Measurements from ENCODE around the gene OR2AT4.

The OR2AT4 gene

DNA sequence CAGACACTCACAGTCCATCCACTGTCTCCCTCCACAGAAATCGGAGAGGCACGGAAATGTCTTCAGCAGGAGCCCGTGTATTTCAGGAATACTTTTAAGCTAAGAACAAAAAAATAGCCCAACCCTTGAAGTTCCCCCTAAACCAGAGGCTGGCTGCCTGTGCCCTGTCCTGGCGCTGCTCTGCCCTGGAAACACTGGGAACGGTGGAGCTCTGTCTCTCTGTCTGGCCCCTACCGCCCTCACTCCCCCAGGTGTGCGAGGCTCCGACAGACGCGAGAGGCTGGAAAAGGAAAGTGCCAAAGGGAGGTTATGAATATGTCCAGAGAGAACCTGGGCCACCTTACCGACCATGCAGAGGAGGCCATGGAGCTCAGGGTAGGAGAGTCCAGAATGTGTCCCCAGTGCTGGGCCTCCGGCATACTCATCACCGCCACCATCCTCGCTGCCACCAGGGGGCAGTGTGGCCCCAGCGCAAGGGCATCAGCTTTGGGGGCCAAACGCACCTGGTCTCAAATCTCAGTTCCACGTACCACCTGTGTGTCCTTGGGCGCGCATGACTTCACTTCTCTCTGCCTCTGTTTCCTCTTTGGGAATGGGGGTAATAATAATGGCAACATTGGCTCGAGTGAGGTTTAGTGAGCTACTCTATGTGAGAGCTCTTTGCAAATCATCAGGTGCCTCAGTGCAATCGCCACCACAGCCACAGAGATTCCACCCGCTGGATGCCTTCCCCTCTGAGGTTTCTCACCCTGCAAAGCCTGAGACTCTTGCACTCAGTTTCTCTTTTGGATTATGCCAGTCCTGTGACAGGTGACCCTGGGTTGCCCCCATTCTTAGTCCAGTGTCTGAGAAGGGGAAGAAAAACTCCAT, 43.8 kb upstream of the OR2AT4 start:
- TF ChIP-seq, protein P1, sequence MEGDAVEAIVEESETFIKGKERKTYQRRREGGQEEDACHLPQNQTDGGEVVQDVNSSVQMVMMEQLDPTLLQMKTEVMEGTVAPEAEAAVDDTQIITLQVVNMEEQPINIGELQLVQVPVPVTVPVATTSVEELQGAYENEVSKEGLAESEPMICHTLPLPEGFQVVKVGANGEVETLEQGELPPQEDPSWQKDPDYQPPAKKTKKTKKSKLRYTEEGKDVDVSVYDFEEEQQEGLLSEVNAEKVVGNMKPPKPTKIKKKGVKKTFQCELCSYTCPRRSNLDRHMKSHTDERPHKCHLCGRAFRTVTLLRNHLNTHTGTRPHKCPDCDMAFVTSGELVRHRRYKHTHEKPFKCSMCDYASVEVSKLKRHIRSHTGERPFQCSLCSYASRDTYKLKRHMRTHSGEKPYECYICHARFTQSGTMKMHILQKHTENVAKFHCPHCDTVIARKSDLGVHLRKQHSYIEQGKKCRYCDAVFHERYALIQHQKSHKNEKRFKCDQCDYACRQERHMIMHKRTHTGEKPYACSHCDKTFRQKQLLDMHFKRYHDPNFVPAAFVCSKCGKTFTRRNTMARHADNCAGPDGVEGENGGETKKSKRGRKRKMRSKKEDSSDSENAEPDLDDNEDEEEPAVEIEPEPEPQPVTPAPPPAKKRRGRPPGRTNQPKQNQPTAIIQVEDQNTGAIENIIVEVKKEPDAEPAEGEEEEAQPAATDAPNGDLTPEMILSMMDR (conservative IDR thresholded peaks at IDR 0.05) = peak; percentile 93
- no peak overlapping the region for H3K27ac ChIP-seq

DNA sequence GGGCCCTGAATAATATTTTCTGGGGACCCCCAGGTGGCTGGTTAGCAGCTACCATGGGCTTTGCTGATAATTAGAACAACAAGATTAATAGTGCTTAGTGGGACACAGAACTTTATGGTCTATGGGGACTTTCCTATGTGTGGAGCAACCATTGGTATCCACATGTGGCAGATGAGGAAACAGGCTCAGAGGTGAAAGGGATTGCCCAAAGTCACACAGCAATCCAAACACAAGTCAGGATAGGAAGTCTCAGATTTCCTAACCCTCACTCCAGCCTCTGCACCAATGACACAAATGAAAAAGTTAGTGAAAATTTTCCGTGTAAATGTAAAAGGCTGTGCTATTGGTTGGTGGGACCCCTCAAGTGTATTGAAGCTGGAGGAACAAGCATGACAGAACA, 39.0 kb upstream of the OR2AT4 start:
- TF ChIP-seq, protein P1 (conservative IDR thresholded peaks at IDR 0.05) = no peak
- H3K27ac ChIP-seq = no peak overlapping the region

DNA sequence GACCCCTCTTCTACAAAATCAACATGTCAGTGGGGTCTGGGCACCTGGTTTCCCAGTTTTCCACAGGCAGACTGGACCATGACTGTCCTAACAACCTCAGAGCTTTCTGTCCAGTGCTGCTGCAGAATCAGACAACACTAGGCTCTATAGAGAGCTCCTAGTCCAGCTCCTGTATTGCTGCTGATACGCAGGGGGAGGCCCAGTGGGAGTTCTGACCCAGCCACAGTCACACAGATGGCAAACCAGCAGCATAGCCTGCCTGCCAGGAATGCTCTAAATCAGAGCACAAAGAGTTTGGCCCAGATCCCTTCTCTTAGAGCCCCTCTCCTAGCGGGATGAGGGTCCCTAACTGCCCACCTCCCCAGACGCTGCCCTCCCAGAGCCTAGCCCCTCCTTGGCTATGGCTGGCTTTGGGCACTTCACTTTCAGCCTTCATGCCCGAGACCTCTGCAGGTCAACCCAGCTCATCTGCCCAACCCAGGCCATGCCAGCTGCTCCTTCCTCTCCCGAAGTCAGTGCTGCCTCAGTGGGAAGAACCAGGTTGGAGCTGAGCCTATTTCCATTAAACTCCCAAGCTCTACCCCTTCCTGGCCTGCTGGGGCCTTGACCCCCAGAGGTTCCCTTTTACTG, 38.5 kb upstream of the OR2AT4 start:
- no peak overlapping the region for H3K27ac ChIP-seq
- TF ChIP-seq, protein P1 (conservative IDR thresholded peaks at IDR 0.05) = no peak

DNA sequence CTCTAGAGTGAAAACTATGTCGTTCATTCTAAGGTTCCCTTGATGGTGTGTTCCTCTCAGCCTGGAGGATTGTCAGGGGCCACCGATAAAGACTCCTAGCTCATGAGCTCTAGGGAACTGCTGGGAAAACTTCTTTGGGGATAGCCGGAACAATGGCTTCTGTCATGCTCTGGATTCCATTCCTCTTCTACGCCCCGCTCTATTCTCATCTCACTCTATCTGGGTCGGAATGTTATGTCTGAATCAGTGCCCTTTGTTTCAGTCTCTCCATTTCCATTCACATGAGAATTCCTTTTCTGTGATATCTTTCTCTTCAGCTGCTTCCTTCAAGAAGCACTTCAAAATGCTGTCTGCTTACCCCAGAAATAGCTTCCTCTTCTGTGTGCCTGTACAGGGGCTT, 37.3 kb upstream of the OR2AT4 start:
- H3K27ac ChIP-seq = no peak overlapping the region
- TF ChIP-seq, protein P1 (conservative IDR thresholded peaks at IDR 0.05) = no peak

DNA sequence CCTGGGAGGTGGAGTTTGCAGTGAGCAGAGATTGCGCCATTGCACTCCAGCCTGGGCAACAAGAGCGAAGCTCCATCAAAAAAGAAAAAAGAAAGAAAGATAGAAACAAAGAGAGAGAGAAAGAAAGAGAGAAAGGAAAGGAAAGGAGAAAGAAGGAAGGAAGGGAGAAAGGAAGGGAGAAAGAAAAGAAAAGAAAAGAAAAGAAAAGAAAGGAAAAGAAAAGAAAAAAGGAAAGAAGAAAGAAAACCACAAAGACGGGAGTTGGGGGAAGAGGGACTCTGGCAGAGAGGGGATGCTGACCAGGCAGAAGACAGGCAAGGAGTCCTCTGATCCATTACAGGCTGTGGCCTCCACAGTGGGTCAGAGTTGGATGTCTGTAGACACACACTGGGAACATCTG, 35.4 kb upstream of the OR2AT4 start:
- TF ChIP-seq, protein P1 (conservative IDR thresholded peaks at IDR 0.05) = no peak
- H3K27ac ChIP-seq = no peak overlapping the region

DNA sequence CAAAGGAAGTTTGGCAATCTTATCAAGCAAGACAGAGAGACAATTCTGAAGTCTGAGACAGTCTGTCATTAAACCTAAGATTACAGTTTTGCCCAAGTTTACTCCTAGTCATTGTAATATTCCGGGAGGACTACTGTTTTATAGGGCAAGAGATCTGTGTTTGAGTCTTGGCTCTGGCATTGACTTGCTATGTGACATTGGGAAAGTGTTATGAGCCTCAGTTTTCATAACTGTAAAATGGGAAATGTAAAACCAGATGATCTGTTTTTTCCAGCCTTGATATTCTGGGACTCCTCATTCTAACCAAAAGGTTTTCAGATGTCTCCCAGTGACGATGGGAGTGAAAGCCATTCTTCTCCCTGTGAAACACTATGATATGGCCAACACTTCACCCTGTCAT, 29.9 kb upstream of the OR2AT4 start:
- H3K27ac ChIP-seq = no peak overlapping the region
- TF ChIP-seq, protein P1 (conservative IDR thresholded peaks at IDR 0.05) = no peak

DNA sequence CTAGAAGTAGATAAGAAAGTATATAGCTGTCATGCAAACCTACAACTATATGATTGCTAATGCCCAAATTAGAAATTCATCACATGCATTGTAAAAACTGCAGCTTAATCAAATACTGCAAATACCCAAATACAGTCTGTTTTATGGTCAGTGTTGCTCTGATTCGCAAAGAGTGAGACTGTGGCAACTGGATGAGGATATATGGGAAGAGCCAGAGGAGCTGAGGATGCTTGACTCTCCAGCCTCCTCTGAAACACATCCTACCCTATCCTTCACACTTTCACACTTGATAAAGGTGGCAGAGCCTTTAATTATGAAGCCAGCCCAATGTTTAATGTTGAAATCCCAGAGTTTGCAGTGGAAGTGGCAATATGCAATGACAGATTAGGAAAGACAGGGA, 21.9 kb upstream of the OR2AT4 start:
- TF ChIP-seq, protein P1 (conservative IDR thresholded peaks at IDR 0.05) = no peak
- H3K27ac ChIP-seq = no peak overlapping the region
